CD4-positive, CD25-positive, alpha-beta regulatory T cell (primary cell): Measurements from ENCODE around the gene DLX6. TPM values are rescaled to one million over a fixed set of nuclear protein-coding genes. Genes with fewer than 3 reads are reported as not detected.

Experiments used
- ATAC-seq, 2 donors: fragments of 150-1000 bp; cut with Tn5 transposase; one replicate each; pipeline ENCODE4 v1.10.0; 2021; ENCODE audit warnings: low read depth in 2 of 2, moderate number of reproducible peaks in 2 of 2, moderate library complexity in 1 of 2
- DNase-seq, 3 donors: peaks; one replicate each; pipeline versions ENCODE4 v3.0.0 to v3.0.0-alpha.2; 2012 to 2022; ENCODE audit warnings: mixed read lengths in 1 of 3
- H3K27ac ChIP-seq: one replicate; pipeline ENCODE4 v1.7.0; 2013; ENCODE audit warnings: mild to moderate bottlenecking, low read length; ENCODE audit not compliant: insufficient read depth, poor library complexity, severe bottlenecking
- H3K27me3 ChIP-seq: one replicate; pipeline ENCODE4 v1.7.0; 2013; ENCODE audit warnings: low read length; ENCODE audit not compliant: control insufficient read depth, insufficient read depth
- H3K36me3 ChIP-seq: one replicate; pipeline ENCODE4 v1.7.0; 2013; ENCODE audit warnings: mild to moderate bottlenecking, low read length, moderate library complexity; ENCODE audit not compliant: control insufficient read depth, insufficient read depth
- H3K4me1 ChIP-seq: 2 replicates; pipeline ENCODE4 v1.7.0; 2013; ENCODE audit warnings: mild to moderate bottlenecking, low read length; ENCODE audit not compliant: insufficient read depth, control insufficient read depth, poor library complexity, severe bottlenecking
- H3K4me3 ChIP-seq: one replicate; pipeline ENCODE4 v1.7.0; 2013; ENCODE audit warnings: low read depth, mild to moderate bottlenecking, low read length, moderate library complexity
- H3K9me3 ChIP-seq, 2 experiments: 1 replicate in 1 of 2; 2 replicates in 1 of 2; pipeline ENCODE4 v1.7.0; 2013; ENCODE audit warnings: low read length in 2 of 2, mild to moderate bottlenecking in 1 of 2, moderate library complexity in 1 of 2; ENCODE audit not compliant: control insufficient read depth in 2 of 2
- H3K27ac Mint-ChIP-seq, 3 donors: one replicate each; pipeline ENCODE4 v1.8.0; 2020 to 2022; ENCODE audit warnings: mild to moderate bottlenecking in 3 of 3, mixed read lengths in 3 of 3, moderate library complexity in 2 of 3
- H3K27me3 Mint-ChIP-seq: one replicate; pipeline ENCODE4 v1.8.0; 2022; ENCODE audit warnings: mild to moderate bottlenecking, mixed read lengths
- H3K36me3 Mint-ChIP-seq: one replicate; pipeline ENCODE4 v1.8.0; 2020; ENCODE audit warnings: mixed read lengths
- H3K4me1 Mint-ChIP-seq, 4 donors: one replicate each; pipeline ENCODE4 v1.8.0; 2020 to 2022; ENCODE audit warnings: mixed read lengths in 4 of 4, mild to moderate bottlenecking in 1 of 4
- H3K4me3 Mint-ChIP-seq, 4 donors: one replicate each; pipeline ENCODE4 v1.8.0; 2020 to 2022; ENCODE audit warnings: mild to moderate bottlenecking in 4 of 4, mixed read lengths in 4 of 4, moderate library complexity in 3 of 4
- H3K9me3 Mint-ChIP-seq, 7 donors: one replicate each; pipeline ENCODE4 v1.8.0; 2020 to 2022; ENCODE audit warnings: mixed read lengths in 7 of 7, mild to moderate bottlenecking in 3 of 7, moderate library complexity in 2 of 7
- polyA plus RNA-seq, 4 donors: library from polyadenylated mRNA; unstranded; fragments of 300-500 nt; fragmentation: Illumina TruSeq; gene quantifications; one replicate each; pipeline ENCODE4 v1.2.3, GENCODE V29; 2021
- total RNA-seq: library from RNA; stranded (reverse); gene quantifications from one replicate; pipeline ENCODE4 v1.2.3, GENCODE V29; 2022

DLX6 gene
- total and polyA plus RNA-seq, 5 donors from 2014 or later: not detected

DNA sequence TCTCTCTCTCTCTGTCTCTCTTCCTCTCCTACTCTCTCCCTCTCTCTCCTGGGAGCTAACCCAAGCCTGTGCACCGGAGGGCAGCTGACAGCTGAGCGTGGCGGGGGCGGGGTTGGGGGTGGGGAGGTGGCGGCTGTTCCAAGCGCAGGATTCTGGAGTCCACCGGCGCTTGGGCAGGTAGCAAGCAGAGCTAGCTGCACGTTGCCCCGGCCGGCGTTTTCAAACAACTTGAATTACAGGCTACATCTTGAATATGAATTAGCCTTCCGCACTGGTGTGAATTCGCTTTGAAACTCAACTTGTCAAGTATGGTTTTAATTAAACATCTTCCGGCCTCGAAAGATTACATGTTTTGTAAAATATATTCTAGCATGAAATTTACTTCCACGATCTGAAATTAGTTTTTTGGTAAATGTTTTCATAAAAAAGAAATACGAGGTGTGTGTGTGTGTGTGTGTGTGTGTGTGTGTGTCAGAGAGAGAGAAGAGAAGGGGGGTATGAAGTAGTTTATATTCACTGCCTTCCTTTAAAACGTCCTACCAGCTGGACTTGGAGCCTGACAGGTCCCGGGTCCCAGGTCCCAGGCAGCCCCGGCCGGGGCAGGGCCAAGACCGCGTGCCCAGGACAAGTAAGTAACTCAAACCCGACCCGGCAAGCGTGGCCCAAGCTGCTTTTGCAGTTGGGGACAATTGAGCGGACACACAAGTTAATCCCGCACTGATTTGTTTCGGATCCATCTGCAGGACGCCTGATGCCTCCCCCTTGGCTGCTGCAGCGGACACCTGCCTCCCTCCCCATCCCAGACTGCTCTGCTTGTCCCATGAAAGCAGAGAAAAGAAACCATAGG, 9.0 kb upstream of the DLX6 start:
- no peaks in the 10 kb centered on the region for H3K36me3 Mint-ChIP-seq
- peaks cover 97% of the 10 kb centered on the region for H3K27me3 Mint-ChIP-seq
- H3K4me3 Mint-ChIP-seq: no peak overlapping the region
- no peaks in the 10 kb centered on the region for H3K4me1 ChIP-seq
- H3K9me3 Mint-ChIP-seq: peaks cover 0 to 6% (median 0%) of the 10 kb centered on the region in 7 donors
- ATAC-seq: no peak
- H3K4me1 Mint-ChIP-seq: peaks cover 0 to 15% (median under 1%) of the 10 kb centered on the region in 4 donors
- H3K27ac Mint-ChIP-seq: no peak overlapping the region
- no peak for DNase-seq
- no peak overlapping the region for H3K4me3 ChIP-seq
- H3K27ac ChIP-seq: no peak overlapping the region
- H3K27me3 ChIP-seq: peaks cover 62% of the 10 kb centered on the region
- peaks cover 3 to 5% of the 10 kb centered on the region in 2 experiments for H3K9me3 ChIP-seq
- no peaks in the 10 kb centered on the region for H3K36me3 ChIP-seq

DNA sequence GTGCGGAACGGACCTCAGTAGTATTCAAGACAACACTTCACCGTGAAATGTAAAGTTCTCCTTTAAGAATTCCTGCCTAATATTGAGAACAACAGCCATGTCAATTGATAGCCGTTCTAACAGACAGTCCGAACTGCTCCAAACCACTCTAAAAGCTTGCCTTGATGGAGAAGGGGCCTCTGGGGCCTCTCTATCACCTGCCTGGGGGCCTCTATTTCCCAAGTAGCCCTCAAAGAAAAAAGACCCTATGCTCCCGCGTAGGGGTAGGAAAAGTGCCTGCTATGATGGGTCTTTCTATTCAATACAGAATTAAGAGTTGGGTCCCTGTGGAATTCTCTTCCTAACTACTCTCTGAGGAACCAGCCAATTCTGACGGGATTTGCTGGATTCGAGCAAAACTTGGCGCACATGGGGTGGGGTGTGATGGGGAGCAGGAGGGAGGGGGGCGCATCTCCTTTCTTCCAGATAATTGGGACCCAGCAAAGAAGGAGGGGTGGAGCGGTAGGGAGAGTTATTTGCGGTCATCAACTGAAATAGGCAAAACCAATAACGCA, 8.3 kb upstream of the DLX6 start:
- Histone ChIP-seq H3K4me3 (no peak overlapping the region), H3K9me3 (peaks cover 3 to 5% of the 10 kb centered on the region in 2 experiments), H3K27me3 (peaks cover 62% of the 10 kb centered on the region), H3K27ac (no peak overlapping the region), H3K4me1 (no peaks in the 10 kb centered on the region), H3K36me3 (no peaks in the 10 kb centered on the region)
- Mint-ChIP-seq H3K27ac (no peak overlapping the region), H3K4me3 (peak overlapping the region in 1 of 4 donors; percentile 21), H3K36me3 (no peaks in the 10 kb centered on the region), H3K27me3 (peaks cover 96% of the 10 kb centered on the region), H3K9me3 (peaks cover 0 to 6% (median 0%) of the 10 kb centered on the region in 7 donors), H3K4me1 (peaks cover 0 to 15% (median under 1%) of the 10 kb centered on the region in 4 donors)
- ATAC-seq (no peak), DNase-seq (no peak)

DNA sequence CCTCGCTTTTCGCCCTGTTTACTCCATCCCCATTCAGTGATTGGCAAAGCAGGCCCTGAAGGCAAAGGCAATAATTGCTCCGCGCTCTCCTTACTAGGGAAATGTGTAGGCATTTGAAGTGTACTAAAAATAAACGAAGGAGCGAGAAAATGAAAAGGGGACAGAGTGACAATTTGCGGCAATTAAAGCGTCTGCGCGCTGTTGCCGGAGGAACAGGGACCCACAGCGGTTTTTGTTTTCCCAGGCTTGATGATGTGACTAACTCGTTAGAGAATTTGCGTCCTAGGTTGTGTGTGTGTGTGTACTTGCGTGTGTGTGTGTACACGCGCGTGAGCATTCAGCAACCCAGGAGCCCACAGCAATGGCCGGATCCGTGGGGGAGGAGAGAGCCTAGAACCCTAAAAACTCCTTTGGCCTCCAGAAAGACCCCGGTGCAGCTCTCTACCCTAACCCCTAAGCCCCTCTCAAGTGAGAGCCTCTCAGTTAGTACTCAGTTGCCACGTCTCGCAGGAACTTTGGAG, 7.8 kb upstream of the DLX6 start:
- no peak for DNase-seq
- Mint-ChIP-seq H3K27me3 (peaks cover 96% of the 10 kb centered on the region), H3K27ac (peak overlapping the region in 1 of 3 donors; percentile 71), H3K4me1 (peaks cover 0 to 14% (median under 1%) of the 10 kb centered on the region in 4 donors), H3K36me3 (no peaks in the 10 kb centered on the region), H3K4me3 (peak overlapping the region in 1 of 4 donors; percentile 21), H3K9me3 (peaks cover 0 to 6% (median 0%) of the 10 kb centered on the region in 7 donors)
- Histone ChIP-seq H3K4me1 (no peaks in the 10 kb centered on the region), H3K9me3 (peaks cover 3 to 4% of the 10 kb centered on the region in 2 experiments), H3K27me3 (peaks cover 63% of the 10 kb centered on the region), H3K36me3 (no peaks in the 10 kb centered on the region), H3K4me3 (no peak overlapping the region), H3K27ac (no peak overlapping the region)
- no peak for ATAC-seq

DNA sequence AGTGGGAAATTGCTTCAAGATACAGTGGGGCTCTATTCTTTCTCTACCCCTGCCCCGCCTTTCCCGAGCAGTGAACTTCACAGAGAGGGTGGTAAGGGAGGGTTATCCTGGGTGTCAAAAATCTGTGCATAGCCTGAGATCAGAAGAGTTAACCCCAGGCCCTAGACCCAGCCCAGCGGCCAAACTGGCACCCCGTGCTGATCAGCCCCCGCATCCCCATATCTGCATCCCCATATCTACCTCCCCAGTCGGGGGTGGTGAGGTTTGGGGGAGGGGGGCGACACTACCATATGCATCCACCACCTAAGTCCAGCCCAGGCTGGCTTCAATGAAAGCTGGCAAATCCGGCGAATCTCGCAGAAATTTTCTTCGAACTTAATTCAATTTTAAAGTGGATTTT, 7.0 kb upstream of the DLX6 start:
- DNase-seq (no peak), ATAC-seq (no peak)
- Mint-ChIP-seq H3K36me3 (no peaks in the 10 kb centered on the region), H3K27me3 (peaks cover 96% of the 10 kb centered on the region), H3K9me3 (peaks cover 0 to 6% (median 0%) of the 10 kb centered on the region in 7 donors), H3K4me1 (peaks cover 0 to 10% (median 3%) of the 10 kb centered on the region in 4 donors), H3K4me3 (peak overlapping the region in 1 of 4 donors; percentile 38), H3K27ac (no peak overlapping the region)
- H3K9me3 ChIP-seq: no peaks in the 10 kb centered on the region
- H3K4me3 ChIP-seq: no peak overlapping the region
- no peaks in the 10 kb centered on the region for H3K4me1 ChIP-seq
- peaks cover 64% of the 10 kb centered on the region for H3K27me3 ChIP-seq
- no peaks in the 10 kb centered on the region for H3K36me3 ChIP-seq
- H3K27ac ChIP-seq: no peak overlapping the region

- H3K4me3 Mint-ChIP-seq: peak overlapping the region in 1 of 4 donors; percentile 68
- H3K36me3 Mint-ChIP-seq: no peaks in the 10 kb centered on the region
- no peaks in the 10 kb centered on the region for H3K36me3 ChIP-seq
- H3K9me3 ChIP-seq: no peaks in the 10 kb centered on the region
- H3K27ac ChIP-seq: no peak overlapping the region
- peaks cover 0 to 10% (median 3%) of the 10 kb centered on the region in 4 donors for H3K4me1 Mint-ChIP-seq
- DNase-seq (no peak), ATAC-seq (no peak)
- H3K27ac Mint-ChIP-seq: no peak overlapping the region
- H3K27me3 Mint-ChIP-seq: peaks cover 97% of the 10 kb centered on the region
- H3K4me1 ChIP-seq: no peaks in the 10 kb centered on the region
- no peak overlapping the region for H3K4me3 ChIP-seq
- peaks cover 0 to 6% (median 0%) of the 10 kb centered on the region in 7 donors for H3K9me3 Mint-ChIP-seq
- H3K27me3 ChIP-seq: peaks cover 63% of the 10 kb centered on the region
These were observed 6.6 kb upstream of the DLX6 start for GRCh38 chr7:96998744-96999143.

GRCh38 chr7:97001221-97001620, 4.1 kb upstream of the DLX6 start:
- H3K4me1 ChIP-seq: peaks cover 18% of the 10 kb centered on the region
- peaks cover 0 to 21% (median 11%) of the 10 kb centered on the region in 4 donors for H3K4me1 Mint-ChIP-seq
- no peak overlapping the region for H3K4me3 Mint-ChIP-seq
- ATAC-seq (no peak), DNase-seq (no peak)
- peaks cover 96% of the 10 kb centered on the region for H3K27me3 Mint-ChIP-seq
- no peak overlapping the region for H3K4me3 ChIP-seq
- H3K27ac Mint-ChIP-seq: no peak overlapping the region
- H3K27ac ChIP-seq: no peak overlapping the region
- peaks cover 47% of the 10 kb centered on the region for H3K27me3 ChIP-seq
- no peaks in the 10 kb centered on the region for H3K36me3 Mint-ChIP-seq
- H3K9me3 Mint-ChIP-seq: peaks cover 0 to 9% (median 0%) of the 10 kb centered on the region in 7 donors
- no peaks in the 10 kb centered on the region for H3K9me3 ChIP-seq
- H3K36me3 ChIP-seq: no peaks in the 10 kb centered on the region

DNA sequence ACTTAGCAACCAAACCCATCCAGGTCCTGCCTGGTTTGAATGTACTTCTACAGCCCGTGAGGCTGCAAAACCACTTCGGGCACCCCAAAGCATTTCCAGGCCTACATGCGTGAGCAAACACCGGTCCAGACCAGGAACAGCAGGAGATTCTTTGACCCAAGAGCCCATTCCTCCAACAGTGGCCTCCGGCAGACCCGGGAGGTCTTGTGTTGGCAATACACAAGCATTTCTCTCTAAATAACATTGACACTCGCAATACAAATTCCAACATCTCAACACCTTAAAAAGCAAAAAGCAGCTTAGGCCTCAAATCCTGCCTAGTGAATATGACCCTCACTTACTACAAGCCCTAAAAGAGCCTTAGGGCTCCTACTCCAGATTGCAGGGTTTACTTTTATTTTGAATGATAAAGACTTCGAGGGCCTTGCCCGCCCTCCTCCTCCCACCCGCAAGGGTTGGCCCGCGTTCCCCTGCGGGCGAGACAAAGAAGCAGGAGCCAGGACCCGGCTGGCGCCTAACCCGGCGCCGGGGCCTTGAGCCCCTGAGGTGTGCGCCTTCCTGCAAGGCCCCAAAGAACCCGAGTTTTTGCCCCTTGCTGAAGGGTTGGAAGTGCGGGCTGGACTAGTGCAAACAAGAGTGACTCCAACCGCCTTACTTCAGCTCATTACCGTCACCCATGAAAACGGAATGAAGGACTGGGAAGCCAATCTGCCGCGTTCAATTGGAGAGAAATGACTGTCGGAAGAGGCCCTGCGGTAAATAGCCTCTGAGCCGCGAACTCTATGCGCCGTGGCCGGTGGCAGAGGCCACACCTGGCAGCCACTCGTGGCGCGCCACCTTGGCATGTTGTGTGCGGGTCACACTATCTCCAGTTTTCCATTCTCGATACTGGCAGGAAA, 3.4 kb upstream of the DLX6 start:
- Histone ChIP-seq H3K9me3 (no peaks in the 10 kb centered on the region), H3K27ac (no peak overlapping the region), H3K27me3 (peaks cover 42% of the 10 kb centered on the region), H3K36me3 (no peaks in the 10 kb centered on the region), H3K4me3 (no peak overlapping the region), H3K4me1 (peaks cover 22% of the 10 kb centered on the region)
- DNase-seq (no peak), ATAC-seq (no peak)
- Mint-ChIP-seq H3K27ac (no peak overlapping the region), H3K36me3 (no peaks in the 10 kb centered on the region), H3K27me3 (peaks cover 94% of the 10 kb centered on the region), H3K4me3 (no peak overlapping the region), H3K9me3 (peaks cover 0 to 9% (median 0%) of the 10 kb centered on the region in 7 donors), H3K4me1 (peaks cover 0 to 24% (median 10%) of the 10 kb centered on the region in 4 donors)
